Esophagus muscularis mucosa (tissue), 3 donors: Measurements from ENCODE around the gene OTOF.

ENCODE experiments used
- POLR2A ChIP-seq: fragments of 450-650 bp; IDR thresholded peaks from one replicate; pipeline ENCODE4 v1.6.1; 2017; ENCODE audit warnings: antibody characterized with exemption, moderate library complexity, mild to moderate bottlenecking, low read depth
- TF ChIP-seq, protein P1 (sequence below), 3 experiments: fragments of 200-600 bp in 2 of 3; fragments of 450-650 bp in 1 of 3; sonication (generic) in 2 of 3; IDR thresholded peaks; one replicate each; pipeline ENCODE4 v1.5.1; 2017 to 2019; ENCODE audit warnings: antibody characterized with exemption in 3 of 3, mild to moderate bottlenecking in 2 of 3, moderate library complexity in 1 of 3

DNA sequence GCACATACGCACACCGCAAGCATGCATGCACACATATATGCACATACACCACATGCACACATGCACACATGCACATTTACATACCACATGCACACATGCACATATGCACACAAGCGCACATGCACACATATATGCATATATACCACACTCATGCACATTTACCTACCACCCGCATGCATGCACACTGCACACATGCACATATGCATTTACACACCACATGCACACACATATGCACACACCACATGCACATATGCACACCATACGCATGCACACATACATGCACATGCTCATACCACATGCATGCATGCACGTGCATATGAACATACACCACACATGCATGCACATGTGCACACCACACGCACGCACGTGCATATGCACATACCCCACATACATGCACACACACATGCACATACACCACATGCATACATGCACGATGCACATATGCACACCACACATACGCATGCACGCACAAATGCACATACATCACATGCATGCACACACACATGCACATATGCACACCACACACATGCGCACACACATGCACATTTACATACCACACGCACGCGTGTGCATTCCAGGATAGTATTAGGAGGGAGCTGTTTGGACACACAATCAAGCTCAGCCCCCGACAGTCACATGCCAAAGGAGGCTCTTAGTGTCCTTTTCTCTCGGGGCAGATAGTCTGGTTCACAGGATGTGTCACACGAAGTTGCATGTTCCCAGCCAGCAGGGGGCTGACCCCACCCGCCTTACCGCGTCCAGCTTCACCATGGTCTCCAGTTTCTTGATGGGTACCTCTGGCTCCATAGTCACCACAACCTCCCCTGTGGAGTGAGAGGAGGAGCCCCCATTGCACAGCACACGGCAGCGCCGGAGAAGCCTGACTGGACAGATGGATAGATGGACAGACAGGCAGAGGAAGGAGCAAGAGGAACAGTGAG lies 5.9 kb downstream of the OTOF start:
- TF ChIP-seq, protein P1, sequence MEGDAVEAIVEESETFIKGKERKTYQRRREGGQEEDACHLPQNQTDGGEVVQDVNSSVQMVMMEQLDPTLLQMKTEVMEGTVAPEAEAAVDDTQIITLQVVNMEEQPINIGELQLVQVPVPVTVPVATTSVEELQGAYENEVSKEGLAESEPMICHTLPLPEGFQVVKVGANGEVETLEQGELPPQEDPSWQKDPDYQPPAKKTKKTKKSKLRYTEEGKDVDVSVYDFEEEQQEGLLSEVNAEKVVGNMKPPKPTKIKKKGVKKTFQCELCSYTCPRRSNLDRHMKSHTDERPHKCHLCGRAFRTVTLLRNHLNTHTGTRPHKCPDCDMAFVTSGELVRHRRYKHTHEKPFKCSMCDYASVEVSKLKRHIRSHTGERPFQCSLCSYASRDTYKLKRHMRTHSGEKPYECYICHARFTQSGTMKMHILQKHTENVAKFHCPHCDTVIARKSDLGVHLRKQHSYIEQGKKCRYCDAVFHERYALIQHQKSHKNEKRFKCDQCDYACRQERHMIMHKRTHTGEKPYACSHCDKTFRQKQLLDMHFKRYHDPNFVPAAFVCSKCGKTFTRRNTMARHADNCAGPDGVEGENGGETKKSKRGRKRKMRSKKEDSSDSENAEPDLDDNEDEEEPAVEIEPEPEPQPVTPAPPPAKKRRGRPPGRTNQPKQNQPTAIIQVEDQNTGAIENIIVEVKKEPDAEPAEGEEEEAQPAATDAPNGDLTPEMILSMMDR (IDR thresholded peaks at IDR 0.05): no peak
- no peak for TF ChIP-seq POLR2A
